ENCODE measurements around the gene CLSTN2.

CLSTN2 gene

GRCh38 chr3:139935016-139935865, at the start of gene CLSTN2:
Gene CLSTN2 (plus strand): TSS chr3:139935185.
- H3K4me1 ChIP-seq (ENCODE audit: low read length), result no peaks in the 10 kb centered on the region
- peak within 1 kb of the TSS; percentile 96 for H3K4me2 ChIP-seq (ENCODE audit: low read depth, low read length)
- TF ChIP-seq CTCF (IDR thresholded peaks at IDR 0.05; ENCODE audit: low read length) (no peak), EZH2phosphoT487 (IDR thresholded peaks at IDR 0.05; ENCODE audit: low read length) (no peak), EZH2 (optimal IDR thresholded peaks at IDR 0.05; ENCODE audit: low read depth, low read length) (no peak)
- H2AFZ ChIP-seq (ENCODE audit: low read length), result peak within 1 kb of the TSS; percentile 63
- H3K27me3 ChIP-seq (replicated peaks; ENCODE audit: insufficient read depth, low read length), result peaks cover 10% of the 10 kb centered on the region
- no peak within 1 kb of the TSS for H3K27ac ChIP-seq (ENCODE audit: low read length)
- H3K9ac ChIP-seq (ENCODE audit: low read length), result no peak within 1 kb of the TSS
- peak; percentile 70 for DNase-seq
- H3K9me3 ChIP-seq (replicated peaks; ENCODE audit: insufficient read depth, low read length), result no peaks in the 10 kb centered on the region
- H4K20me1 ChIP-seq (ENCODE audit: insufficient read depth, low read length), result no peaks in the 10 kb centered on the region; the same call in 1 of the 2 replicates
- no peaks in the 10 kb centered on the region for H3K9me2 ChIP-seq (replicated peaks; ENCODE audit: insufficient read depth, low read length)
- no peaks in the 10 kb centered on the region for H3F3A ChIP-seq (ENCODE audit: insufficient read depth, low read length)
- no peaks in the 10 kb centered on the region for H3K79me2 ChIP-seq (ENCODE audit: low read length)
- H3K4me3 ChIP-seq (ENCODE audit: low read length), result peak within 1 kb of the TSS; percentile 67
- H3K36me3 ChIP-seq (replicated peaks; ENCODE audit: insufficient read depth, low read length), result no peaks in the 10 kb centered on the region

DNA sequence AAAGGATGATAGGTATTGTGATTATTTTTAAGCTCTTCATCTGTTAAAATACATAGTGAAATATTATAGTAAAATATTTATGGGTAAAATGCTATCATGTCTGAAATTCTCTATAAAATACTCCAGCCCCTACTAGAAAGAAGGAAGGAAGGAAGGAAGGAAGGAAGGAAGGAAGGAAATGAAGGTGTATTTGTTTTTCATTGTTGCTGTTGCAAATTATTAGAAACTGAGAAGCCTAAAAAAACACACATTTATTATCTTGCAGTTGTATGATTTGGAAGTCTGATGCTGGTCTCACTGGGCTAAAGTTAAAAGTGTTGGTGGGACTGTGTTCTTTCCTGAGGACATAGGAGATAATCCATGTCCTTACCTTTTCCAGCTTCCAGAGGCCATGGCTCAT, 47.6 kb upstream of the CLSTN2 start:
- Histone ChIP-seq H3K9ac (ENCODE audit: low read length) (no peak overlapping the region), H3K9me3 (replicated peaks; ENCODE audit: insufficient read depth, low read length) (no peaks in the 10 kb centered on the region), H3K9me2 (replicated peaks; ENCODE audit: insufficient read depth, low read length) (no peaks in the 10 kb centered on the region), H3K27me3 (replicated peaks; ENCODE audit: insufficient read depth, low read length) (no peaks in the 10 kb centered on the region), H2AFZ (ENCODE audit: low read length) (no peak overlapping the region), H3K4me1 (ENCODE audit: low read length) (no peaks in the 10 kb centered on the region), H3K27ac (ENCODE audit: low read length) (no peak overlapping the region), H3F3A (ENCODE audit: insufficient read depth, low read length) (no peaks in the 10 kb centered on the region), H3K36me3 (replicated peaks; ENCODE audit: insufficient read depth, low read length) (no peaks in the 10 kb centered on the region), H3K4me2 (ENCODE audit: low read depth, low read length) (no peak overlapping the region), H4K20me1 (ENCODE audit: insufficient read depth, low read length) (no peaks in the 10 kb centered on the region), H3K4me3 (ENCODE audit: low read length) (no peak overlapping the region), H3K79me2 (ENCODE audit: low read length) (no peaks in the 10 kb centered on the region)
- DNase-seq, result no peak
- TF ChIP-seq CTCF (IDR thresholded peaks at IDR 0.05; ENCODE audit: low read length), result no peak
- no peak for TF ChIP-seq EZH2 (optimal IDR thresholded peaks at IDR 0.05; ENCODE audit: low read depth, low read length)
- TF ChIP-seq EZH2phosphoT487 (IDR thresholded peaks at IDR 0.05; ENCODE audit: low read length), result no peak

- Histone ChIP-seq H3K9ac (ENCODE audit: low read length) (no peak overlapping the region), H3K36me3 (replicated peaks; ENCODE audit: insufficient read depth, low read length) (no peaks in the 10 kb centered on the region), H3K4me3 (ENCODE audit: low read length) (no peak overlapping the region), H3K4me1 (ENCODE audit: low read length) (no peaks in the 10 kb centered on the region), H2AFZ (ENCODE audit: low read length) (no peak overlapping the region), H3K9me2 (replicated peaks; ENCODE audit: insufficient read depth, low read length) (no peaks in the 10 kb centered on the region), H3K9me3 (replicated peaks; ENCODE audit: insufficient read depth, low read length) (no peaks in the 10 kb centered on the region), H3K79me2 (ENCODE audit: low read length) (no peaks in the 10 kb centered on the region), H4K20me1 (ENCODE audit: insufficient read depth, low read length) (no peaks in the 10 kb centered on the region), H3K4me2 (ENCODE audit: low read depth, low read length) (no peak overlapping the region), H3K27me3 (replicated peaks; ENCODE audit: insufficient read depth, low read length) (no peaks in the 10 kb centered on the region), H3K27ac (ENCODE audit: low read length) (no peak overlapping the region), H3F3A (ENCODE audit: insufficient read depth, low read length) (no peaks in the 10 kb centered on the region)
- DNase-seq, result no peak
- TF ChIP-seq CTCF (IDR thresholded peaks at IDR 0.05; ENCODE audit: low read length), result no peak
- TF ChIP-seq EZH2phosphoT487 (IDR thresholded peaks at IDR 0.05; ENCODE audit: low read length), result no peak
- TF ChIP-seq EZH2 (optimal IDR thresholded peaks at IDR 0.05; ENCODE audit: low read depth, low read length), result no peak
These were observed 46.3 kb upstream of the CLSTN2 start for GRCh38 chr3:139888561-139889140.

Data from MM.1S (cell line).